WTC11 (cell line): ENCODE measurements around the gene MCUB. TPM values are rescaled to one million over a fixed set of nuclear protein-coding genes. Genes with fewer than 3 reads are reported as not detected.
A peak's percentile ranks its signal among the peaks of the same experiment; 100 is the strongest.

Experiments
- ATAC-seq: fragments of 200-7000 bp; cut with Tn5 transposase; 2 replicates; pipeline ENCODE4 v1.10.0; 2021; ENCODE audit warnings: mild to moderate bottlenecking, moderate library complexity
- CTCF ChIA-PET: fragments of 300-600 bp; sonication (Branson Sonifier 250); formaldehyde crosslinking; loops from one replicate; lab custom pipeline; 2021; ENCODE audit warnings: antibody characterized with exemption; lab: Charles Lee
- POLR2A ChIA-PET: fragments of 350-600 bp; sonication (Branson Sonifier 250); formaldehyde crosslinking; loops from one replicate; lab custom pipeline; 2021; ENCODE audit warnings: antibody characterized with exemption; lab: Charles Lee
- DNase-seq: peaks from one replicate; pipeline ENCODE4 v3.0.0; 2021; ENCODE audit warnings: low spot score
- H3K27ac Mint-ChIP-seq: 2 replicates; pipeline ENCODE4 v1.8.0; 2021; ENCODE audit warnings: mixed read lengths
- H3K27me3 Mint-ChIP-seq: 2 replicates; pipeline ENCODE4 v1.8.0; 2021; ENCODE audit warnings: low read depth, mild to moderate bottlenecking, moderate library complexity, mixed read lengths
- H3K36me3 Mint-ChIP-seq: 2 replicates; pipeline ENCODE4 v1.8.0; 2021; ENCODE audit warnings: mixed read lengths
- H3K4me1 Mint-ChIP-seq: 2 replicates; pipeline ENCODE4 v1.8.0; 2022; ENCODE audit warnings: mixed read lengths
- H3K4me3 Mint-ChIP-seq: 2 replicates; pipeline ENCODE4 v1.8.0; 2021; ENCODE audit warnings: mild to moderate bottlenecking, moderate library complexity, mixed read lengths
- H3K9me3 Mint-ChIP-seq: 2 replicates; pipeline ENCODE4 v1.8.0; 2021; ENCODE audit warnings: mixed read lengths
- ELF4 ChIP-seq: sonication (generic); formaldehyde crosslinking; IDR thresholded peaks from 2 replicates; pipeline ENCODE4 v1.8.1; 2022; ENCODE audit warnings: low read depth, mild to moderate bottlenecking, moderate library complexity, missing genetic modification reagents
- NR2C2 ChIP-seq: sonication (generic); formaldehyde crosslinking; IDR thresholded peaks from 2 replicates; pipeline ENCODE4 v1.8.0; 2022; ENCODE audit warnings: mild to moderate bottlenecking, missing genetic modification reagents
- SMAD4 ChIP-seq: sonication (generic); formaldehyde crosslinking; IDR thresholded peaks from 2 replicates; pipeline ENCODE4 v1.8.0; 2022; ENCODE audit warnings: mild to moderate bottlenecking, missing genetic modification reagents
- SOX15 ChIP-seq: fragments of 250-450 bp; sonication (Bioruptor Pico); IDR thresholded peaks from 2 replicates; pipeline ENCODE4 v1.9.0; 2021; ENCODE audit warnings: mild to moderate bottlenecking
- ZNF219 ChIP-seq: sonication (generic); formaldehyde crosslinking; IDR thresholded peaks from 2 replicates; pipeline ENCODE4 v1.8.0; 2023; ENCODE audit warnings: missing genetic modification reagents, mild to moderate bottlenecking, borderline replicate concordance
- ZNF263 ChIP-seq: sonication (generic); formaldehyde crosslinking; IDR thresholded peaks from 2 replicates; pipeline ENCODE4 v1.8.1; 2022; ENCODE audit warnings: low read depth, mild to moderate bottlenecking, moderate library complexity, missing genetic modification reagents
- ZNF512 ChIP-seq: sonication (generic); formaldehyde crosslinking; IDR thresholded peaks from 2 replicates; pipeline ENCODE4 v1.8.1; 2022; ENCODE audit warnings: missing genetic modification reagents, borderline replicate concordance
- ZNF532 ChIP-seq: fragments of 250-450 bp; sonication (Bioruptor Pico); IDR thresholded peaks from 2 replicates; pipeline ENCODE4 v1.9.0; 2021; ENCODE audit warnings: mild to moderate bottlenecking, borderline replicate concordance
- ZNF671 ChIP-seq: fragments of 250-450 bp; sonication (Bioruptor Pico); IDR thresholded peaks from 2 replicates; pipeline ENCODE4 v1.8.0; 2021; ENCODE audit warnings: mild to moderate bottlenecking
- total RNA-seq: library from RNA; stranded (reverse); gene quantifications from 3 replicates; pipeline ENCODE4 v1.2.3, GENCODE V29; 2021
- TF ChIP-seq, protein P1 (sequence below): sonication (generic); formaldehyde crosslinking; IDR thresholded peaks from 2 replicates; pipeline ENCODE4 v1.8.0; 2022; ENCODE audit warnings: missing genetic modification reagents
- TF ChIP-seq, protein P2 (sequence below): fragments of 250-450 bp; sonication (Bioruptor Pico); IDR thresholded peaks from 2 replicates; pipeline ENCODE4 v1.9.0; 2021; ENCODE audit warnings: mild to moderate bottlenecking

Gene MCUB
- total RNA-seq, 1 experiment from 2014 or later: 26.8 TPM

DNA sequence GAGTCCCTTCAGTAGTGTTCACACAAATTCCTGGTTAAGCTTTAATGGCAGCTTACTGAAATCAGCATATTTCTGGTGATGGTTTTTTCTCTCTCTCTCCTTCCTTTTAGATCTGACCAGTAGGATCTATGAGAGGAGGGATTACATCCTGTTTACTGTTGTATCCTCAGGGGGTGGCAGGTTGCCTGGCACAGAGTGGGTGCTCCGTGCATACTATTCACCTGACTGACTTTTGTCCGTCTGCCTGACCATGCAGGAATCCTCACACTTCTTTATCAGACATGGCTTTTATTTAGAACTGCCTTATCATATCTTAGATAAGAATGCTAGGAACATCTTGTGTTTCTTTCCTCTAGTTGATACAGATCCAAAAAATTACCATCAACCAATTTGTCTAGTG lies 29.6 kb downstream of the MCUB start:
- H3K4me3 Mint-ChIP-seq: no peak overlapping the region
- TF ChIP-seq SMAD4 (CRISPR knock-in tag) (no peak), NR2C2 (CRISPR knock-in tag) (no peak), ZNF532 (CRISPR knock-in tag) (no peak)
- TF ChIP-seq, protein P1, sequence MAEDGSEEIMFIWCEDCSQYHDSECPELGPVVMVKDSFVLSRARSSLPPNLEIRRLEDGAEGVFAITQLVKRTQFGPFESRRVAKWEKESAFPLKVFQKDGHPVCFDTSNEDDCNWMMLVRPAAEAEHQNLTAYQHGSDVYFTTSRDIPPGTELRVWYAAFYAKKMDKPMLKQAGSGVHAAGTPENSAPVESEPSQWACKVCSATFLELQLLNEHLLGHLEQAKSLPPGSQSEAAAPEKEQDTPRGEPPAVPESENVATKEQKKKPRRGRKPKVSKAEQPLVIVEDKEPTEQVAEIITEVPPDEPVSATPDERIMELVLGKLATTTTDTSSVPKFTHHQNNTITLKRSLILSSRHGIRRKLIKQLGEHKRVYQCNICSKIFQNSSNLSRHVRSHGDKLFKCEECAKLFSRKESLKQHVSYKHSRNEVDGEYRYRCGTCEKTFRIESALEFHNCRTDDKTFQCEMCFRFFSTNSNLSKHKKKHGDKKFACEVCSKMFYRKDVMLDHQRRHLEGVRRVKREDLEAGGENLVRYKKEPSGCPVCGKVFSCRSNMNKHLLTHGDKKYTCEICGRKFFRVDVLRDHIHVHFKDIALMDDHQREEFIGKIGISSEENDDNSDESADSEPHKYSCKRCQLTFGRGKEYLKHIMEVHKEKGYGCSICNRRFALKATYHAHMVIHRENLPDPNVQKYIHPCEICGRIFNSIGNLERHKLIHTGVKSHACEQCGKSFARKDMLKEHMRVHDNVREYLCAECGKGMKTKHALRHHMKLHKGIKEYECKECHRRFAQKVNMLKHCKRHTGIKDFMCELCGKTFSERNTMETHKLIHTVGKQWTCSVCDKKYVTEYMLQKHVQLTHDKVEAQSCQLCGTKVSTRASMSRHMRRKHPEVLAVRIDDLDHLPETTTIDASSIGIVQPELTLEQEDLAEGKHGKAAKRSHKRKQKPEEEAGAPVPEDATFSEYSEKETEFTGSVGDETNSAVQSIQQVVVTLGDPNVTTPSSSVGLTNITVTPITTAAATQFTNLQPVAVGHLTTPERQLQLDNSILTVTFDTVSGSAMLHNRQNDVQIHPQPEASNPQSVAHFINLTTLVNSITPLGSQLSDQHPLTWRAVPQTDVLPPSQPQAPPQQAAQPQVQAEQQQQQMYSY (CRISPR knock-in tag): no peak
- TF ChIP-seq, all 79 proteins: peak for 0
- ChIA-PET CTCF (no interaction called here), POLR2A (no interaction called here)
- DNase-seq (no peak), ATAC-seq (peak; percentile 38; the same call in 1 of the 2 replicates)
- Mint-ChIP-seq H3K4me1 (peaks cover 20% of the 10 kb centered on the region), H3K27me3 (no peaks in the 10 kb centered on the region), H3K9me3 (peaks cover 19% of the 10 kb centered on the region), H3K36me3 (peaks cover 16% of the 10 kb centered on the region), H3K27ac (peak overlapping the region; percentile 59; the same call in 1 of the 2 replicates)

GRCh38 chr4:109590905-109591304 lies 30.9 kb downstream of the MCUB start:
- ATAC-seq (no peak), DNase-seq (no peak)
- no peak overlapping the region for H3K4me3 Mint-ChIP-seq
- H3K4me1 Mint-ChIP-seq: peaks cover 20% of the 10 kb centered on the region
- peak overlapping the region; percentile 64 for H3K27ac Mint-ChIP-seq
- ChIA-PET CTCF (interaction anchor here (1.4 kb wide), 1 partner anchor 158 kb away, joined by 3 read pairs; no protein-coding TSS in a partner anchor), POLR2A (interaction anchor here (0.5 kb wide), 1 partner anchor 31 kb away, joined by 4 read pairs; the partner anchor contains the start of gene MCUB)
- H3K36me3 Mint-ChIP-seq: peaks cover 13% of the 10 kb centered on the region
- TF ChIP-seq ZNF219 (CRISPR knock-in tag): no peak
- no peak for TF ChIP-seq ZNF671
- TF ChIP-seq, protein P2, sequence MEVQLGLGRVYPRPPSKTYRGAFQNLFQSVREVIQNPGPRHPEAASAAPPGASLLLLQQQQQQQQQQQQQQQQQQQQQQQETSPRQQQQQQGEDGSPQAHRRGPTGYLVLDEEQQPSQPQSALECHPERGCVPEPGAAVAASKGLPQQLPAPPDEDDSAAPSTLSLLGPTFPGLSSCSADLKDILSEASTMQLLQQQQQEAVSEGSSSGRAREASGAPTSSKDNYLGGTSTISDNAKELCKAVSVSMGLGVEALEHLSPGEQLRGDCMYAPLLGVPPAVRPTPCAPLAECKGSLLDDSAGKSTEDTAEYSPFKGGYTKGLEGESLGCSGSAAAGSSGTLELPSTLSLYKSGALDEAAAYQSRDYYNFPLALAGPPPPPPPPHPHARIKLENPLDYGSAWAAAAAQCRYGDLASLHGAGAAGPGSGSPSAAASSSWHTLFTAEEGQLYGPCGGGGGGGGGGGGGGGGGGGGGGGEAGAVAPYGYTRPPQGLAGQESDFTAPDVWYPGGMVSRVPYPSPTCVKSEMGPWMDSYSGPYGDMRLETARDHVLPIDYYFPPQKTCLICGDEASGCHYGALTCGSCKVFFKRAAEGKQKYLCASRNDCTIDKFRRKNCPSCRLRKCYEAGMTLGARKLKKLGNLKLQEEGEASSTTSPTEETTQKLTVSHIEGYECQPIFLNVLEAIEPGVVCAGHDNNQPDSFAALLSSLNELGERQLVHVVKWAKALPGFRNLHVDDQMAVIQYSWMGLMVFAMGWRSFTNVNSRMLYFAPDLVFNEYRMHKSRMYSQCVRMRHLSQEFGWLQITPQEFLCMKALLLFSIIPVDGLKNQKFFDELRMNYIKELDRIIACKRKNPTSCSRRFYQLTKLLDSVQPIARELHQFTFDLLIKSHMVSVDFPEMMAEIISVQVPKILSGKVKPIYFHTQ (CRISPR knock-in tag): no peak
- TF ChIP-seq ELF4 (CRISPR knock-in tag): no peak
- TF ChIP-seq ZNF263: no peak
- no peak for TF ChIP-seq ZNF512 (CRISPR knock-in tag)
- TF ChIP-seq SOX15 (CRISPR knock-in tag): no peak
- no peaks in the 10 kb centered on the region for H3K27me3 Mint-ChIP-seq
- peaks cover 13% of the 10 kb centered on the region for H3K9me3 Mint-ChIP-seq
